Body of pancreas (tissue), 4 donors: ENCODE measurements around the gene BCAR1.

Experiments used
- CTCF ChIP-seq, 7 experiments: fragments of 450-650 bp in 4 of 7; fragments of 200-600 bp in 3 of 7; sonication (generic) in 3 of 7; IDR thresholded peaks; one replicate each; pipeline ENCODE4 v1.5.1; 2016 to 2019; ENCODE audit warnings: antibody characterized with exemption in 7 of 7
- POLR2A ChIP-seq, 3 donors: fragments of 450-650 bp; IDR thresholded peaks; one replicate each; pipeline ENCODE4 v1.6.1; 2016; ENCODE audit warnings: antibody characterized with exemption in 3 of 3, mild to moderate bottlenecking in 2 of 3

- TF ChIP-seq CTCF (IDR thresholded peaks at IDR 0.05) (no peak), POLR2A (IDR thresholded peaks at IDR 0.05) (no peak)
Measured at GRCh38 chr16:75193730-75194444, 57.5 kb downstream of the BCAR1 start.
